Heart left ventricle (tissue), 13 donors: ENCODE data around the gene HFM1.

Experiments used
- POLR2A ChIP-seq, 2 donors: fragments of 450-650 bp; IDR thresholded peaks; one replicate each; pipeline ENCODE4 v1.6.1; 2017; ENCODE audit warnings: antibody characterized with exemption in 2 of 2, mild to moderate bottlenecking in 2 of 2, moderate library complexity in 2 of 2
- TF ChIP-seq, protein P1 (sequence below), 12 donors: fragments of 200-600 bp; sonication (generic) in 4 of 12; IDR thresholded peaks; one replicate each; pipeline versions ENCODE4 v1.5.0 to v1.8.0; 2018 to 2022; ENCODE audit warnings: antibody characterized with exemption in 12 of 12, mild to moderate bottlenecking in 5 of 12
- donor health status: ischemic (EF 13 %, LVEDD 7.1; RV severe dilation, severe dysfunction).
- donor health status: DM: no; HTN: yes; CAD: no.
- donor health status: DM: no; HTN: no; CAD: no.
- donor health status: ischemic (EF 25% LVEDD 6.9; RV normal size, moderate dysfunction).
- donor health status: ischemic (EF 25% LVEDD 5.7; RV mildly dilated, moderate dysfunction).
- donor health status: ischemic (EF 35%, LVEDD 5.7; RV mildly dilated, moderate dysfunction).
- donor health status: nonischemic (EF 11% LVEDD 7.7; RV severe dilation, severe dysfunction).
- donor health status: DM: yes; HTN: yes; CAD: no.
- donor health status: PGD.
- donor health status: ischemic (EF 29% LVEDD 5.4; RV normal size, mild dysfunction).
- donor health status: nonischemic (EF 23%, LVEDD 6.1; RV moderate dilation, normal function).

GRCh38 chr1:91439016-91439415 lies 34.4 kb upstream of the HFM1 start:
- TF ChIP-seq, protein P1, sequence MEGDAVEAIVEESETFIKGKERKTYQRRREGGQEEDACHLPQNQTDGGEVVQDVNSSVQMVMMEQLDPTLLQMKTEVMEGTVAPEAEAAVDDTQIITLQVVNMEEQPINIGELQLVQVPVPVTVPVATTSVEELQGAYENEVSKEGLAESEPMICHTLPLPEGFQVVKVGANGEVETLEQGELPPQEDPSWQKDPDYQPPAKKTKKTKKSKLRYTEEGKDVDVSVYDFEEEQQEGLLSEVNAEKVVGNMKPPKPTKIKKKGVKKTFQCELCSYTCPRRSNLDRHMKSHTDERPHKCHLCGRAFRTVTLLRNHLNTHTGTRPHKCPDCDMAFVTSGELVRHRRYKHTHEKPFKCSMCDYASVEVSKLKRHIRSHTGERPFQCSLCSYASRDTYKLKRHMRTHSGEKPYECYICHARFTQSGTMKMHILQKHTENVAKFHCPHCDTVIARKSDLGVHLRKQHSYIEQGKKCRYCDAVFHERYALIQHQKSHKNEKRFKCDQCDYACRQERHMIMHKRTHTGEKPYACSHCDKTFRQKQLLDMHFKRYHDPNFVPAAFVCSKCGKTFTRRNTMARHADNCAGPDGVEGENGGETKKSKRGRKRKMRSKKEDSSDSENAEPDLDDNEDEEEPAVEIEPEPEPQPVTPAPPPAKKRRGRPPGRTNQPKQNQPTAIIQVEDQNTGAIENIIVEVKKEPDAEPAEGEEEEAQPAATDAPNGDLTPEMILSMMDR (IDR thresholded peaks at IDR 0.05): no peak
- TF ChIP-seq POLR2A (IDR thresholded peaks at IDR 0.05): no peak
